ENCODE results near the gene PHEX.

PHEX gene

GRCh38 chrX:22024577-22024976 lies 7.5 kb upstream of the PHEX start:
- TF ChIP-seq, protein P1, sequence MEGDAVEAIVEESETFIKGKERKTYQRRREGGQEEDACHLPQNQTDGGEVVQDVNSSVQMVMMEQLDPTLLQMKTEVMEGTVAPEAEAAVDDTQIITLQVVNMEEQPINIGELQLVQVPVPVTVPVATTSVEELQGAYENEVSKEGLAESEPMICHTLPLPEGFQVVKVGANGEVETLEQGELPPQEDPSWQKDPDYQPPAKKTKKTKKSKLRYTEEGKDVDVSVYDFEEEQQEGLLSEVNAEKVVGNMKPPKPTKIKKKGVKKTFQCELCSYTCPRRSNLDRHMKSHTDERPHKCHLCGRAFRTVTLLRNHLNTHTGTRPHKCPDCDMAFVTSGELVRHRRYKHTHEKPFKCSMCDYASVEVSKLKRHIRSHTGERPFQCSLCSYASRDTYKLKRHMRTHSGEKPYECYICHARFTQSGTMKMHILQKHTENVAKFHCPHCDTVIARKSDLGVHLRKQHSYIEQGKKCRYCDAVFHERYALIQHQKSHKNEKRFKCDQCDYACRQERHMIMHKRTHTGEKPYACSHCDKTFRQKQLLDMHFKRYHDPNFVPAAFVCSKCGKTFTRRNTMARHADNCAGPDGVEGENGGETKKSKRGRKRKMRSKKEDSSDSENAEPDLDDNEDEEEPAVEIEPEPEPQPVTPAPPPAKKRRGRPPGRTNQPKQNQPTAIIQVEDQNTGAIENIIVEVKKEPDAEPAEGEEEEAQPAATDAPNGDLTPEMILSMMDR (IDR thresholded peaks at IDR 0.05; ENCODE audit: insufficient read depth, low read depth, low read length, missing control alignments) = no peak
- no peak overlapping the region for H3K4me3 ChIP-seq (ENCODE audit: low read length)
- DNase-seq (ENCODE audit: low read depth) = no peak

GRCh38 chrX:22025751-22026150 lies 6.4 kb upstream of the PHEX start:
- TF ChIP-seq, protein P1 (IDR thresholded peaks at IDR 0.05; ENCODE audit: insufficient read depth, low read depth, low read length, missing control alignments) = no peak
- H3K4me3 ChIP-seq (ENCODE audit: low read length) = no peak overlapping the region
- no peak for DNase-seq (ENCODE audit: low read depth)

DNA sequence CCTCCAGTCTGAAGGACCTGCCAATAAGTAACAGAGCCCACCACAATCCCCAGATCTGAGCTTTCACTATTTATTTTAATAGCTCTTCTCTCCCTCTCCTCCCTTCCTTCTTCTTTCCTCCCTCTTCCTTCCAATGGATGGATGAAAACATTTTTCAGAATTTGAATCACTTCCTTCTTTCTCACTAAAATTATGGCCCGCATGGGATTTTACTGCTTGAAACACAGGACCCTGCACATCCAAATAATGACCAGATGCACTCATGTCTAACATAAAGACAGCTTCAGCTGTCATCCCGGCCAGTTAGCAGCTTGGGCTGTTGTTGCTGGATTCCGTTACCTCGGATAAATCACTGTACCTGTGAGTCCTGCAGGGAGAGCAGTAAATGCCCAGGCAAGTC lies 5.4 kb upstream of the PHEX start:
- DNase-seq (ENCODE audit: low read depth) = no peak
- H3K4me3 ChIP-seq (ENCODE audit: low read length) = no peak overlapping the region
- TF ChIP-seq, protein P1 (IDR thresholded peaks at IDR 0.05; ENCODE audit: insufficient read depth, low read depth, low read length, missing control alignments) = no peak

GRCh38 chrX:22032506-22032905 lies 381 bp downstream of the PHEX start:
- DNase-seq (ENCODE audit: low read depth) = no peak
- no peak overlapping the region for H3K4me3 ChIP-seq (ENCODE audit: low read length)
- TF ChIP-seq, protein P1 (IDR thresholded peaks at IDR 0.05; ENCODE audit: insufficient read depth, low read depth, low read length, missing control alignments) = no peak

DNA sequence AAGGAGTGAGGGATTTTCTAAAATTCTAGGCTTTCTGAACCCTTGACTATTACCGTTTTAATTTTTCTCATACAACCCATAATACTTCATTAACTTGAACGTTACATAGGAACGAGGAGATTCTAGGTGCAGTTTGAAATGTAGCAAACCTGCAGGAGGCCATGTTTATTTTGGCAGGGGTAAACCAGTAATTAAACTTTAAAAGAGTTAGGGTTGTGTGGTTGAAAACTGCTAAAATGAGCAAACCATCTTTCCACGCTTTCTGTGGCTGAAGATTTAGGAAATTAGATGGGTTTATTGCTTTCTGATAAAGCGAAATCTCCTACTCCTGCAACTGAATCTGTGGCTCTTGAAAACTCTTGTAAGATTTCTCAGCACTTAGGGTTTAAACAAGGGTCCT lies 1.7 kb downstream of the PHEX start:
- no peak for DNase-seq (ENCODE audit: low read depth)
- TF ChIP-seq, protein P1 (IDR thresholded peaks at IDR 0.05; ENCODE audit: insufficient read depth, low read depth, low read length, missing control alignments) = no peak
- H3K4me3 ChIP-seq (ENCODE audit: low read length) = no peak overlapping the region

- H3K4me3 ChIP-seq (ENCODE audit: low read length) = no peak overlapping the region
- DNase-seq (ENCODE audit: low read depth) = no peak
- TF ChIP-seq, protein P1 (IDR thresholded peaks at IDR 0.05; ENCODE audit: insufficient read depth, low read depth, low read length, missing control alignments) = no peak
Observed at GRCh38 chrX:22035236-22035635, 3.1 kb downstream of the PHEX start.

GRCh38 chrX:22037225-22037624 lies 5.1 kb downstream of the PHEX start:
- DNase-seq (ENCODE audit: low read depth) = no peak
- no peak overlapping the region for H3K4me3 ChIP-seq (ENCODE audit: low read length)
- TF ChIP-seq, protein P1 (IDR thresholded peaks at IDR 0.05; ENCODE audit: insufficient read depth, low read depth, low read length, missing control alignments) = no peak
